ENCODE data around the gene MELTF. TPM values are rescaled to one million over a fixed set of nuclear protein-coding genes. Genes with fewer than 3 reads are reported as not detected.

The MELTF gene
- total and polyA plus RNA-seq, 4 donors = 3.9 to 11.6 (median 7.7) TPM

DNA sequence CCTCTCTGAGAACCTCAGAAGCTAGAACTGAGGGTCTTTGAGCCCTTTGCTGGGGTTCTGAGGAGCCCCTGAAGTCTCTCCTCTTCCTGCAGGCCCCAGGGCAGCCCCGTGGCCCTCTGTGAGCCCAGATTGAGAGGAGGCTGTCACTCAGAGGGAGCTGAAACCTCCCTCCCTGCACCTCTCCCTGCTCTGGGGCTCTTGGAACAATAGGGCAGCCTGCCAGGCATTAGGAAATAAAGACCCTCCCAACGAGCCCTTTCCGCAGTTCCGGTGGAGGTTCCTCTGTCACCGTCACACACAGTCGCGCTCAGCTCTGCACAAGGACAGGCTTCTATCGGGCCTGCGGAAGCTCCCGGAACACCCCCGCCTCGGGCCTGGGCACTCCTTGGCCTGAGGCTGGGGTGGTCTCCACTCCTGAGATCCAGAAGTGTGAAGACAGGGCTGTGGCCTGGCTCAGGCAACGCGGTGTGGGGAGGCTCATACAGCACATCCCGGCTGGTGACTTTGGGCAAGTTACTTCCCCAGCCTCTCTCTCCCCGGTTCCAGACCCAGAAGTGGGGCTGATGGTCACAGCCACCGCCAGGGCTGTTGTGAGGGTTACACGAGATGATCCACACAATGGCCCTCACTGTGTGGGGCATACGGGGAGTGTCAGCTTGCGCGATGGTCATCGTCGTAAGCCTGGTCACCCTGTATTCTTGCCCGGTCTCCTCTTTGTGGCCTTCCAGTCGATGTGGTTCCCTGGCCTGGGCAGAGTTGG lies 17.7 kb downstream of the MELTF start:
- peaks cover 14% of the 10 kb centered on the region for H3K4me1 ChIP-seq (ENCODE audit: control insufficient read depth, insufficient read depth, low read length)
- WGBS (ENCODE audit: insufficient coverage) = 79% methylated on average over 25 of the region's 25 CpGs
- no peaks in the 10 kb centered on the region for H3K27me3 ChIP-seq (ENCODE audit: control insufficient read depth, insufficient read depth, low read length)
- no peak for DNase-seq (ENCODE audit: low read depth in 4 of 6, low spot score in 6 of 6)
- H3K9me3 ChIP-seq (ENCODE audit: control insufficient read depth, insufficient read depth, low read length) = no peaks in the 10 kb centered on the region
- H3K27ac ChIP-seq (ENCODE audit: low read depth, low read length) = no peak overlapping the region
- H3K4me3 ChIP-seq (ENCODE audit: low read depth, low read length) = no peak overlapping the region
- H3K36me3 ChIP-seq (ENCODE audit: control insufficient read depth, insufficient read depth, low read length) = peaks cover 4% of the 10 kb centered on the region

DNA sequence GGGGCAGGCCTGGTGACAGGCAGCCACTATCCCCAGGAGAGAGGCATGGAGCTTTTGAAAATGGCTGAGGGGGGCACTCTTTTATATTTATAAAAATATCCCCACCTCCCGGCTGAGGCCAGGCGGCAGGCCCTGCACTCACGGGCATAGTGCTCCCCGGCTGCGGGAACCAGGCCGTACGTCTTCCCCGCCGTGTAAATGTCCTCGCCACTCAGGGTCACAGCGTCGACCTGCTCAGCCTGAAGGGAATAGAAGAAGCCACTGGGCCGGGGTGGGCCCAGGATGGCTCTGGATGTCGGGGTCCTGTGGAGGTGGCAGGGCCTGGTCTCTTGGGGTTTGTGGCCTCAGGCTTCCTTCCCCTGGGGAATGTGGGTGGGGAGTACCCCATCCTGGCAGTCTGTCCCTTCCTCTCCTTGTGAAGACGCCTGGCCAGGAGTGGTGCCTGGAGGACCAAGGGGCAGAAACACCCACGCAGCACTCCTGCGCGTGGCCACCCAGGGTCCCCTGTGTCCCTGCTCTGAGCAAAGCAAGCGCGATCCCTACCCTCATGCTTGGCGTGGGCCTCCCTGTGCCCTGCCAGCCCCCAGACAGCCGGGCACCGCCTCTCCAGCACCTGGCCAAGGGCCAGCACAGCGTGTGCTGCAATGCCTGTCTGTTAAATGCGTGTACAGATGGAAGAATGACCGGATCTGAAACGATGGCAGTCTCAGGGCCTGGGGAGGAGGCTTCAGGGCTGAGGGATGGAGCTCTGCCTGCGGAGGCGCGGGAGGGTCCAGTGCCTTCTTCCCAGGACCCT lies 18.9 kb downstream of the MELTF start:
- 62% methylated on average over 28 of the region's 30 CpGs for WGBS (ENCODE audit: insufficient coverage)

DNA sequence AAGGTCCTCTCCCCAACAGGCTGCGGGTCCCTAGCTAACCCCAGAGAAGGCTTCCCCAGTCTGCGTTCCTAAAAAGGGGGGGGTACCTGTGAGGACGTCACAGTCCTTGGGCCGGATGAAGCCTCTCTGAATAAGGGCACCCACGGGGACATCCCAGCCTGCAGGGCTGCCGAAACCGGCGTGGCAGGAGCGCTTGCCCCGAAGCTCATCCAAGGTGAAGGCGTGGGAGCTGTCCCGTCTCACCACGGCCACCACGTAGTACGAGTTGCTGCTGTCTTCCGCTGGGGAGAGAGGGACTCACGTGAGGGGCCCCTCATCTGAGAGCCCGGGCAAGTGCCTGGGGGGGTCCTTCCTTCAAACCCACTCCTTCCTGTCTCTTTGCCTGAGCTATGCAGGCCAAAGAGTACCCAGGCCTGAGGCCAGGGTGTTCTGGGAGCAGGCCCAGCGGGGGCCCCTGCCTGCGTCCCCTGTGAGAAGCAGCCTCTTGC lies 20.0 kb downstream of the MELTF start:
- Histone ChIP-seq H3K4me3 (ENCODE audit: low read depth, low read length) (no peak overlapping the region), H3K9me3 (ENCODE audit: control insufficient read depth, insufficient read depth, low read length) (no peaks in the 10 kb centered on the region), H3K27me3 (ENCODE audit: control insufficient read depth, insufficient read depth, low read length) (no peaks in the 10 kb centered on the region), H3K4me1 (ENCODE audit: control insufficient read depth, insufficient read depth, low read length) (peaks cover 14% of the 10 kb centered on the region), H3K36me3 (ENCODE audit: control insufficient read depth, insufficient read depth, low read length) (peaks cover 4% of the 10 kb centered on the region), H3K27ac (ENCODE audit: low read depth, low read length) (no peak overlapping the region)
- 88% methylated on average over 19 of the region's 20 CpGs for WGBS (ENCODE audit: insufficient coverage)
- DNase-seq (ENCODE audit: low read depth in 4 of 6, low spot score in 6 of 6) = no peak

More for the DNA sequence above, 18.9 kb downstream of the MELTF start:
- Histone ChIP-seq H3K36me3 (ENCODE audit: control insufficient read depth, insufficient read depth, low read length) (peaks cover 4% of the 10 kb centered on the region), H3K4me3 (ENCODE audit: low read depth, low read length) (no peak overlapping the region), H3K27me3 (ENCODE audit: control insufficient read depth, insufficient read depth, low read length) (no peaks in the 10 kb centered on the region), H3K27ac (ENCODE audit: low read depth, low read length) (no peak overlapping the region), H3K4me1 (ENCODE audit: control insufficient read depth, insufficient read depth, low read length) (peaks cover 14% of the 10 kb centered on the region), H3K9me3 (ENCODE audit: control insufficient read depth, insufficient read depth, low read length) (no peaks in the 10 kb centered on the region)
- DNase-seq (ENCODE audit: low read depth in 4 of 6, low spot score in 6 of 6) = peak in 2 of 6 donors; percentile 52 to 57

- no peak for DNase-seq (ENCODE audit: low read depth in 4 of 6, low spot score in 6 of 6)
- Histone ChIP-seq H3K4me1 (ENCODE audit: control insufficient read depth, insufficient read depth, low read length) (peaks cover 23% of the 10 kb centered on the region), H3K27me3 (ENCODE audit: control insufficient read depth, insufficient read depth, low read length) (no peaks in the 10 kb centered on the region), H3K36me3 (ENCODE audit: control insufficient read depth, insufficient read depth, low read length) (peaks cover 9% of the 10 kb centered on the region), H3K4me3 (ENCODE audit: low read depth, low read length) (no peak overlapping the region), H3K27ac (ENCODE audit: low read depth, low read length) (no peak overlapping the region), H3K9me3 (ENCODE audit: control insufficient read depth, insufficient read depth, low read length) (no peaks in the 10 kb centered on the region)
- WGBS (ENCODE audit: insufficient coverage) = 83% methylated on average over 23 of the region's 27 CpGs
These were observed 21.0 kb downstream of the MELTF start for GRCh38 chr3:197008436-197009209.

DNA sequence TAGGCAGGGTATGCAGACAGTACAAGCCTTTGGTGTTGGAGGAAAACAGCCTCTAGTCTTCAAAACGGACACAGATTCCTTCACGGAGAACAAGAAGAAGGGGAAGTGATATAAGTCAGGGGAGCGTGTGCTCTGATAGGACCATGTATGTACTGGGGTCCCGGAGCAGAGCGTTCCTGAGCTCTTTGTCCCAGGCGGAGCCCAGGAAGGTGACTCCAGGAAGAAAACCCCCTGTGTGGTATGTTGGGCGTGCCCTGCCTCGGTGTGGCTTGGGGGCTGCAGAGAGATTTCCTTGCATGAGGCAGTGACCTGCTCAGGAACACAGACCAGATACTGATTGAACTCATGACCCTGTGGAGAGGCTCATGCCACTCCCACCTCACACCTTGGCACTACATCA lies 21.7 kb downstream of the MELTF start:
- no peaks in the 10 kb centered on the region for H3K9me3 ChIP-seq (ENCODE audit: control insufficient read depth, insufficient read depth, low read length)
- no peak overlapping the region for H3K4me3 ChIP-seq (ENCODE audit: low read depth, low read length)
- H3K4me1 ChIP-seq (ENCODE audit: control insufficient read depth, insufficient read depth, low read length) = peaks cover 26% of the 10 kb centered on the region
- no peak overlapping the region for H3K27ac ChIP-seq (ENCODE audit: low read depth, low read length)
- no peaks in the 10 kb centered on the region for H3K27me3 ChIP-seq (ENCODE audit: control insufficient read depth, insufficient read depth, low read length)
- 92% methylated on average over 8 of the region's 8 CpGs for WGBS (ENCODE audit: insufficient coverage)
- peaks cover 11% of the 10 kb centered on the region for H3K36me3 ChIP-seq (ENCODE audit: control insufficient read depth, insufficient read depth, low read length)
- DNase-seq (ENCODE audit: low read depth in 4 of 6, low spot score in 6 of 6) = no peak

DNA sequence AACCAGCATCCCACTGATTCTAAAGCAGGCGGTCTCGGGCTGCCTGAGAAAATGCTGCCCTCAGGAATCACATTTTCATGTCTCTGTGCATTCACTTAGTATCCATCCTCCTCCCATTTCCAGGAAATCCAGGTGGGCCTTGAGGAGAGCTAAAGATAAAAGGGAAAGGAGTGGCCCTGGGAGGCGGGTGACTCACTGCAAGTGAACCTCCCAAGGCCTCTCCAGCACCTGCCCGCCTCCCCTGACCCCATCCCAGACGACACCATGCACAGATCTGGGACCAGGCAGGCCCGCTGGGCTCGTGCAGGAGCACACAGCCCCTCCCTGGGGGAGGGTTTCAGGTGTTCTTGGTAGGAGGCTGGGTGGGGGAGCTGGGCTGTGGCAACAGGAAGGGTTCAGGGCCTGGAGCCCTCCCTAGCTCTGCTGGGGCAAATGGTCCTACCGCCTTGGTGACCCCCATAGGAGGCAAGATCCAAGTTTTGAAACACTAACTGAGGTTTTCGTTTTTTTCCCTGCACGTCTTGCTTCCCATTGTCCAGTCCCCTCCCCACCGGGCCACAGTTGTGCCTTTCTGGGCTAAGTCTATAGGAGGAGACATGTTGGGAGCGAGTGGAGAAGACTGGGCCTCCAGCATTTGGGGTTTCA lies 22.2 kb downstream of the MELTF start:
- no peak overlapping the region for H3K4me3 ChIP-seq (ENCODE audit: low read depth, low read length)
- H3K27me3 ChIP-seq (ENCODE audit: control insufficient read depth, insufficient read depth, low read length) = no peaks in the 10 kb centered on the region
- WGBS (ENCODE audit: insufficient coverage) = 84% methylated on average over 8 of the region's 12 CpGs
- H3K27ac ChIP-seq (ENCODE audit: low read depth, low read length) = no peak overlapping the region
- H3K4me1 ChIP-seq (ENCODE audit: control insufficient read depth, insufficient read depth, low read length) = peaks cover 26% of the 10 kb centered on the region
- no peaks in the 10 kb centered on the region for H3K9me3 ChIP-seq (ENCODE audit: control insufficient read depth, insufficient read depth, low read length)
- DNase-seq (ENCODE audit: low read depth in 4 of 6, low spot score in 6 of 6) = no peak
- peaks cover 11% of the 10 kb centered on the region for H3K36me3 ChIP-seq (ENCODE audit: control insufficient read depth, insufficient read depth, low read length)

- Histone ChIP-seq H3K36me3 (ENCODE audit: control insufficient read depth, insufficient read depth, low read length) (peaks cover 11% of the 10 kb centered on the region), H3K4me1 (ENCODE audit: control insufficient read depth, insufficient read depth, low read length) (peaks cover 28% of the 10 kb centered on the region), H3K4me3 (ENCODE audit: low read depth, low read length) (no peak overlapping the region), H3K27ac (ENCODE audit: low read depth, low read length) (no peak overlapping the region), H3K27me3 (ENCODE audit: control insufficient read depth, insufficient read depth, low read length) (no peaks in the 10 kb centered on the region), H3K9me3 (ENCODE audit: control insufficient read depth, insufficient read depth, low read length) (no peaks in the 10 kb centered on the region)
- DNase-seq (ENCODE audit: low read depth in 4 of 6, low spot score in 6 of 6) = no peak
- WGBS (ENCODE audit: insufficient coverage) = 96% methylated on average over 3 of the region's 5 CpGs
These were observed 22.8 kb downstream of the MELTF start for GRCh38 chr3:197006860-197007259.

GRCh38 chr3:197006446-197006845 lies 23.2 kb downstream of the MELTF start:
- Histone ChIP-seq H3K36me3 (ENCODE audit: control insufficient read depth, insufficient read depth, low read length) (peaks cover 11% of the 10 kb centered on the region), H3K4me3 (ENCODE audit: low read depth, low read length) (no peak overlapping the region), H3K9me3 (ENCODE audit: control insufficient read depth, insufficient read depth, low read length) (no peaks in the 10 kb centered on the region), H3K27me3 (ENCODE audit: control insufficient read depth, insufficient read depth, low read length) (no peaks in the 10 kb centered on the region), H3K27ac (ENCODE audit: low read depth, low read length) (no peak overlapping the region), H3K4me1 (ENCODE audit: control insufficient read depth, insufficient read depth, low read length) (peaks cover 28% of the 10 kb centered on the region)
- WGBS (ENCODE audit: insufficient coverage) = 90% methylated on average over 9 of the region's 11 CpGs
- no peak for DNase-seq (ENCODE audit: low read depth in 4 of 6, low spot score in 6 of 6)
